ENCODE measurements around the gene ZDHHC14. TPM values are rescaled to one million over a fixed set of nuclear protein-coding genes. Genes with fewer than 3 reads are reported as not detected.

Gene ZDHHC14
- total and polyA plus RNA-seq, 2 of the 8 experiments (the other 6 are each of a cell fraction or from before 2014, with no cell fraction given), result 2.9 to 5.3 TPM

DNA sequence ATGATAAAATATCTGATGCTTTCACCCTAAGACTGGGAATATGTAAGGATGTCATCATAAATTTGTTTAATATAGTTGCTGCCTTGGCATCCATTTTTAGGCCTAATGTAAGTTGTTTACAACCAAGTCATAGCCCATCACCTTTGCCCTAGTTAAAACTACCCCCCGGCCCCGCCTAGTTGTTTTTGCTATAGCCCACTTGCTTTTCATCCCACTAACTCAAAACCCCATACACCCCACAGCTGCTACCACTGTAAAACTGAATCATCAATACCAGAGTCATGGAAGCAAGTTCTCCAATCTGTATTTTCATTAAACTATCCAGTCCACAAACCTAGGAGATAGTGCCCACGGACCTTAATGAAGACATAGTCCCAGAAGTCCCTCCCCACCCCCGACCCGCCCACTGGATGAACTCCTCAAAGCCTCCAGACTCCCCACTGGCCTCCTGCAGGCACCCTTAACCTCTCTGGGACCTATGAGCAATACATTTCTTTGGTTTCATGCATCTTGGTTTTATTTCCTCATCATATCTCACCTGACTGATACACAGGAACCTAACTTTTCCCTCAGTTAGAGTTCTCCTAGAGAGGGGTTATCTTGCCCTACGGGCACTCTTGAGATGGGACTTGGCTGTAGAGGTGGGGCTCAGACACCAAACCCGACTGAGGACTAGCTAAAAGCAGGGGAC, 12.5 kb upstream of the ZDHHC14 start:
- Histone ChIP-seq H2AFZ (ENCODE audit: low read length) (no peak overlapping the region), H2BK5ac (ENCODE audit: low read depth, low read length) (no peak overlapping the region), H3K56ac (replicated peaks; ENCODE audit: insufficient read length, low read depth, low read length) (no peak overlapping the region), H3K79me1 (ENCODE audit: low read depth, low read length) (no peaks in the 10 kb centered on the region), H4K20me1 (replicated peaks in 1 of 2; ENCODE audit: control insufficient read depth in 1 of 2, insufficient read depth in 2 of 2, low read length in 2 of 2) (no peaks in the 10 kb centered on the region), H4K5ac (ENCODE audit: insufficient read length, low read depth, low read length) (no peak overlapping the region), H3K9ac (replicated peaks in 1 of 4; ENCODE audit: extremely low read depth in 1 of 4, low read depth in 3 of 4, low read length in 3 of 4) (no peak overlapping the region), H2BK12ac (ENCODE audit: low read depth, low read length) (no peak overlapping the region), H3K27me3 (replicated peaks in 1 of 4; ENCODE audit: control insufficient read depth in 3 of 4, extremely low read depth in 1 of 4, insufficient read depth in 3 of 4, low read length in 3 of 4) (no peaks in the 10 kb centered on the region), H3K18ac (ENCODE audit: extremely low read depth, low read length) (no peak overlapping the region), H2AK5ac (ENCODE audit: low read depth, low read length) (no peak overlapping the region), H3K23ac (ENCODE audit: insufficient read length) (no peak overlapping the region), H3K23me2 (ENCODE audit: low read depth, low read length) (no peaks in the 10 kb centered on the region), H2BK15ac (ENCODE audit: low read length) (no peak overlapping the region), H2BK20ac (ENCODE audit: low read length) (no peak overlapping the region), H3K4ac (replicated peaks; ENCODE audit: insufficient read length, low read depth, low read length) (no peak overlapping the region), H3K4me1 (replicated peaks in 1 of 4; ENCODE audit: control insufficient read depth in 3 of 4, insufficient read depth in 4 of 4, low read length in 3 of 4) (no peaks in the 10 kb centered on the region), H4K8ac (ENCODE audit: extremely low read depth, insufficient read depth, low read length) (no peak overlapping the region), H2BK120ac (replicated peaks; ENCODE audit: low read depth, low read length) (no peak overlapping the region), H3K4me2 (ENCODE audit: insufficient read depth in 1 of 2, low read depth in 2 of 2, low read length in 2 of 2) (no peak overlapping the region), H4K91ac (replicated peaks; ENCODE audit: insufficient read length, low read length) (no peak overlapping the region), H3K14ac (ENCODE audit: insufficient read length) (no peak overlapping the region), H3K27ac (ENCODE audit: low read depth, low read length) (no peak overlapping the region), H3K9me3 (ENCODE audit: insufficient read depth in 2 of 2, low read depth in 1 of 2, low read length in 1 of 2) (no peaks in the 10 kb centered on the region), H3K79me2 (ENCODE audit: control insufficient read depth in 1 of 2, insufficient read depth in 2 of 2, low read length in 2 of 2) (no peaks in the 10 kb centered on the region), H3K36me3 (ENCODE audit: control insufficient read depth in 2 of 4, insufficient read depth in 4 of 4, low read length in 3 of 4) (no peaks in the 10 kb centered on the region), H3K4me3 (ENCODE audit: extremely low read depth in 1 of 4, insufficient read depth in 2 of 4, low read depth in 3 of 4, low read length in 4 of 4) (no peak overlapping the region)
- POLR2A ChIA-PET (ENCODE audit: partially characterized antibody), result interaction anchor here (1.1 to 1.5 kb wide), 2 partner anchors 44 to 61 kb away, joined by 3 to 4 read pairs; no protein-coding TSS in a partner anchor
- TF ChIP-seq KDM5A (IDR thresholded peaks at IDR 0.05; ENCODE audit: low read length) (no peak), NRF1 (IDR thresholded peaks at IDR 0.05; ENCODE audit: low read depth, low read length) (no peak), SUZ12 (IDR thresholded peaks at IDR 0.05; ENCODE audit: low read length) (no peak), BACH1 (IDR thresholded peaks at IDR 0.05; ENCODE audit: low read length) (no peak)
- TF ChIP-seq, protein P1, sequence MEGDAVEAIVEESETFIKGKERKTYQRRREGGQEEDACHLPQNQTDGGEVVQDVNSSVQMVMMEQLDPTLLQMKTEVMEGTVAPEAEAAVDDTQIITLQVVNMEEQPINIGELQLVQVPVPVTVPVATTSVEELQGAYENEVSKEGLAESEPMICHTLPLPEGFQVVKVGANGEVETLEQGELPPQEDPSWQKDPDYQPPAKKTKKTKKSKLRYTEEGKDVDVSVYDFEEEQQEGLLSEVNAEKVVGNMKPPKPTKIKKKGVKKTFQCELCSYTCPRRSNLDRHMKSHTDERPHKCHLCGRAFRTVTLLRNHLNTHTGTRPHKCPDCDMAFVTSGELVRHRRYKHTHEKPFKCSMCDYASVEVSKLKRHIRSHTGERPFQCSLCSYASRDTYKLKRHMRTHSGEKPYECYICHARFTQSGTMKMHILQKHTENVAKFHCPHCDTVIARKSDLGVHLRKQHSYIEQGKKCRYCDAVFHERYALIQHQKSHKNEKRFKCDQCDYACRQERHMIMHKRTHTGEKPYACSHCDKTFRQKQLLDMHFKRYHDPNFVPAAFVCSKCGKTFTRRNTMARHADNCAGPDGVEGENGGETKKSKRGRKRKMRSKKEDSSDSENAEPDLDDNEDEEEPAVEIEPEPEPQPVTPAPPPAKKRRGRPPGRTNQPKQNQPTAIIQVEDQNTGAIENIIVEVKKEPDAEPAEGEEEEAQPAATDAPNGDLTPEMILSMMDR (IDR thresholded peaks at IDR 0.05; ENCODE audit: control extremely low read depth in 1 of 3, insufficient read depth in 1 of 3, low read depth in 1 of 3, low read length in 3 of 3), result no peak
- FAIRE-seq (no peak), DNase-seq (ENCODE audit: low read depth in 1 of 2, low spot score in 2 of 2) (no peak)
- CTCF ChIA-PET (ENCODE audit: partially characterized antibody), result interaction anchor here (0.6 to 1.8 kb wide), 6 partner anchors 16 to 1238 kb away, joined by 3 to 6 read pairs (median 3); partner anchors contain the start of gene TMEM242
- WGBS, 2 experiments (ENCODE audit: extremely low coverage in 1 of 2, insufficient coverage in 1 of 2, insufficient read length in 1 of 2, insufficient replicate concordance in 2 of 2, low coverage in 1 of 2, low lambda C conversion rate in 2 of 2, missing lambda C conversion rate in 1 of 2), result 91% methylated on average over 7 of the region's 7 CpGs; no CpG with 5 or more reads in 1 of the 2 experiments
